Suprapubic skin (tissue), 4 donors: ENCODE data around the gene SRGAP1.

Source experiments
- POLR2A ChIP-seq, 2 donors: fragments of 450-650 bp; IDR thresholded peaks; one replicate each; pipeline ENCODE4 v1.6.1; 2017; ENCODE audit warnings: antibody characterized with exemption in 2 of 2, mild to moderate bottlenecking in 2 of 2, moderate library complexity in 2 of 2
- POLR2AphosphoS5 ChIP-seq, 3 donors: sonication (generic); formaldehyde crosslinking; IDR thresholded peaks; one replicate each; pipeline ENCODE4 v1.6.1; 2017; ENCODE audit warnings: antibody characterized with exemption in 3 of 3
- TF ChIP-seq, protein P1 (sequence below), 2 donors: fragments of 200-600 bp in 1 of 2; fragments of 450-650 bp in 1 of 2; sonication (generic) in 1 of 2; IDR thresholded peaks; one replicate each; pipeline ENCODE4 v1.5.1; 2016 to 2019; ENCODE audit warnings: antibody characterized with exemption in 2 of 2, mild to moderate bottlenecking in 1 of 2, moderate library complexity in 1 of 2

DNA sequence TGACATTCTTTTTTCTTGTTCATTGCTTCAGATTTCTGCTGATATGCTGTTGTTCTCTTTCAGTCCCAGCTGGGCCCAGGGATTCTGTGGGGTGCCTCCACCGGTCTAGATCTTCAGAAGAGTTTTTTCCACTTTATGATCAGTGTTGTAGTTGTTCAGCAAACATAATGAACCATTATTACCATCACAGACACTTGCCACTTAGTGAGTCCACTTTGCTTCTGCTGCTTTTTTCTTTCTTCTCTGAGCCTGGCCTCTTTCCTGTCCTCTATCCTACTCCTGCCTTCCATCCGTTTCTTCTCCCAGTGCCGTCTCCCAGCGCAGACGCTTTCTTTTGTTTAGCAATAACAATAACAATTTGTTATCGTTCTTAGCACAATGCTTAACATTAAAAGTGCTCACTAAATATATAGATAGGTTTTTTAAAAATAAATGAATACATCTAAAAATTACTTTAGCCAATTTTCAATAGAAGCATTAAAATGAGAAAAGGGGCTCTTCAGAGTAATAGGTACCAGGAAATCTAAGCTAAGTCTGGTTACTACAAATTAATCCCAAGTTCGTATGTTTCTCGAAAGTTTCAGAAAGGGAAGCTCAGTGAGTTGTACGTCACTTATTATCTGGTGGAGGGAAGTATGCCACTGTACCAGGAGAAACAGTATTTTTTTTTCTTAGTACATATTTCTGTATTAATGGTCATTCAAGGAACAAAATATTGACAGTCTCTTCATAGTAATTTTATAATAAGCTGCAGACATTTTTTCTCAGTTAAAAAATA, 98.2 kb downstream of the SRGAP1 start:
- TF ChIP-seq POLR2AphosphoS5 (IDR thresholded peaks at IDR 0.05) (no peak), POLR2A (IDR thresholded peaks at IDR 0.05) (no peak)
- TF ChIP-seq, protein P1, sequence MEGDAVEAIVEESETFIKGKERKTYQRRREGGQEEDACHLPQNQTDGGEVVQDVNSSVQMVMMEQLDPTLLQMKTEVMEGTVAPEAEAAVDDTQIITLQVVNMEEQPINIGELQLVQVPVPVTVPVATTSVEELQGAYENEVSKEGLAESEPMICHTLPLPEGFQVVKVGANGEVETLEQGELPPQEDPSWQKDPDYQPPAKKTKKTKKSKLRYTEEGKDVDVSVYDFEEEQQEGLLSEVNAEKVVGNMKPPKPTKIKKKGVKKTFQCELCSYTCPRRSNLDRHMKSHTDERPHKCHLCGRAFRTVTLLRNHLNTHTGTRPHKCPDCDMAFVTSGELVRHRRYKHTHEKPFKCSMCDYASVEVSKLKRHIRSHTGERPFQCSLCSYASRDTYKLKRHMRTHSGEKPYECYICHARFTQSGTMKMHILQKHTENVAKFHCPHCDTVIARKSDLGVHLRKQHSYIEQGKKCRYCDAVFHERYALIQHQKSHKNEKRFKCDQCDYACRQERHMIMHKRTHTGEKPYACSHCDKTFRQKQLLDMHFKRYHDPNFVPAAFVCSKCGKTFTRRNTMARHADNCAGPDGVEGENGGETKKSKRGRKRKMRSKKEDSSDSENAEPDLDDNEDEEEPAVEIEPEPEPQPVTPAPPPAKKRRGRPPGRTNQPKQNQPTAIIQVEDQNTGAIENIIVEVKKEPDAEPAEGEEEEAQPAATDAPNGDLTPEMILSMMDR (IDR thresholded peaks at IDR 0.05) = no peak
